GM21576 (cell line): Measurements from ENCODE around the gene NPFFR2.
"Not testable (repeated sequence)": the region's sequence is repeated elsewhere in the genome, so short reads cannot be mapped to it uniquely, and the experiment has no call there.

Experiments used
- ATAC-seq: cut with Tn5 transposase; IDR thresholded peaks from one replicate; pipeline ENCODE4 v1.9.1; 2021; ENCODE audit warnings: mild to moderate bottlenecking, moderate library complexity; ENCODE audit not compliant: unreplicated experiment

NPFFR2 gene

DNA sequence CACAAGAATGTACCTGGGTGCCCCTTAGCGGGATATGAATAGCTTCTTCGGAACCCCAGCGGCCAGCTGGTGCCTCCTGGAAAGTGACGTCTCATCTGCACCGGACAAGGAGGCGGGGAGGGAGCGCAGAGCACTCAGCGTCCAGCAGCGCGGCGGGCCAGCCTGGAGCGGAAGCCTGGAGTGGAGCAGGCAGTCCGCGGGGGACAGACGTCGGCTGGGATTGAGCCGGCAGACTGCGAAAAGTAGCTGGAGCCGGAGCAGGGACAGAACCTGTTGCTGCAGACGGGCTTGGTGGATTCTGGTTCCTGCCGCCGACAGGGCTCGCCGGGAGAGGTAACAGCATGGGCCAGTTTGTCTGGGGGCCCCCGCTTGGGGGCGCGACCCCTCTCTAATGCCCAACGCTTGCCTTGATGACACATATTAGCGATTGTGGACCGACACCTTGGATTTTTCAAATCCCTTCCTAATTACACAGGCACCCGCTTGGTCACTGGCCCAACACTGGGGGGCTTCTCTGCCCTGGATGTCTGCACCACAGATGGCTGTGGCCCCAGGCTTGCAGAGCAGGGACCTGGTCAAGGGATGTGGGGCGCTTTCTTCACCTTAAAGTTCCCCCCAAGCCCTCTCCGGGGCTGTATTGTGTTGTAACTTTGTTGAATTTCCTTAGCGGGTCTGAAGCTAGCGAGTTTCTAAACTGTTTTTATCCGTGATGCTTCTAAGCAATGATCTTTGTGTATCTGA lies at the start of gene NPFFR2:
TSS of gene NPFFR2 (plus strand) at position 133 of the 741 bp plus-strand sequence. CDS start 96,592 bp downstream, outside the sequence.
- no peak for ATAC-seq

DNA sequence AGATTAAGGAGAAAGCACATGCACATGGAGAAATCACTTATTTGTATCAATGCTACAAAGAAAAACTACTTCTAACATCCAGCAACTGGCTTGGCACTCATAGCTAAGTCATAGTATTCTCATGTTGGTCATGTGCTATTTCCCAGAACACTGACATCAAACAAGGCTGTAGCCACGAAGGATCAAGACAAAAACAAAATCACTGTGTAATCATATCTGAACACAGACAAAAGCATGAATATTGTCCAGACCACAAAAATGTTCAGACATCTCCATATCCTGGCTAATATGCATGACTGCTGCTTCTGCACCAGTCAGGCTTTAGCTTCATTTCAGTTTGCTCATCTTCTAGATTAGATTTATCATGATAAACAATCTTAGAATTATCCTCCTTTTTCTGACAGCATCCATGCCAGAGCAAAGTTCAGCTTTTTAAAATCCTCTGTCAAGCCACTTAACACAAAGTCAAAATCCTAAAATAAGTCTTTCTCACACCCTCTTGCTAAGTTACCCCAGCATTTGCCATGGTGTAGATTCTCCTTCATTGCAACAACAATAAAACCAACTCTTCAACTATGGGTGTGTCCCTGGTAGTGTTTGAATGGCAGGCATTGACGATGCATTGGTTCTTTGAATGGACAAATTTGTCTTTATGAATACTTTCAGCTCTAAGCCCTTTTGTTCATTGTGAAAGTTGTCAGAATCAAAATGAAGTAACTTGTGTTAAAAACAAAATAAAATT lies 39.1 kb upstream of the NPFFR2 start:
- ATAC-seq: no peak

DNA sequence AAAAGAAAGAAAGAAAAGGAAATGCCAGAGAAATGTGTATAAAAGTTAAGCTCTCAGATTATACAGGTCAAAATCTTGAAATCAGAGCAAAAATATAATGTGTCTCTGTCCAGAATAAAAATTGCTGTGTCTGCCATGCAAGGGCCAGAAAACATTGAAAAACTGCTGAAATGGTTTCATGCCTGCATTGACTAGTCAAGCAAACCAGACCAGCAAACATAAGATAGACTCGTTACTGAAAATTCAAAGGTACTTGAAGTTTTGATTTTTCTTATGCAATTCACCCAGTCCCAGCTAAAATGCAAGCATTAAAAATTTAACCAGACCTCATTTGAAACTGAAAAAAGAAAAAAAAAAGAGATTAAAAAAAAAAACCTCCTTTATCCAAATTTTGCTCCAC lies 37.2 kb upstream of the NPFFR2 start:
- no peak for ATAC-seq

DNA sequence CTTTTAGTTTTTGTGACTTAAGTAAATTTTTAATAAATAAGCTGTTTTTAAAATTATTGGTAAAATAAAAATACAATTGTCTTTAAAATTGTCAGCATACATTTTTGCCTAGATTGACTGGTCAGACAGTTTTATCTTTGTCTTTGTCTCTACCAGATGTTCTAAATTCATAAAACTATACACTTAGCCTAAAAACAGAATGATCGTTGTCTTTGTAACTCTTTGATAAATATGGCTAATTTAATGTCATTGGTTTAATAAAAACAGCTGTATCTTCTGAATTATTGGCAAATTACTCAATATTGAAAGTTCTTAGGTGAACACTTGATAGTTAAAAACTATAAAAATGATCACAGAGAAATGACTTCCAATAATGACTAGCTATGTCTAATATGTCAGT lies 36.5 kb upstream of the NPFFR2 start:
- no peak for ATAC-seq

DNA sequence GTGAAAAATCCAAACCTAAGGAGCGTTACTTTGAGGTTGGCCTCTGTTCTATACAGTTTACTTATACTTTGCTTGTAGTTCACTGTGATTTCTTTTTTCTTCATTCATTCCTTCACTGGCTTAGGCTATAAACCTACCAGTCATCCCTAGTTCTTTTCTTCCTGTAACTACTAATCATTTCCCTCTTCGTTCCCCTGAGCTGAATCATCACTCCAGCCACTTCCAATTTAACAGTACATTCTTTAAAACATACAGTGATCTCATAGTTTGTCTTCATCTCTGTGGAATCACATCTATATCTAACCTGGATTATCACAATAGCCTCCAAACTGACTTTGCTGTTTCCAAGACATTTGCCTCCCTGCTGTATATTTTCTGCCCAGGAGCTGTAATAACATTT lies 25.2 kb upstream of the NPFFR2 start:
- ATAC-seq: no peak

GRCh38 chr4:72011906-72012305 lies 19.9 kb upstream of the NPFFR2 start:
- no peak for ATAC-seq

DNA sequence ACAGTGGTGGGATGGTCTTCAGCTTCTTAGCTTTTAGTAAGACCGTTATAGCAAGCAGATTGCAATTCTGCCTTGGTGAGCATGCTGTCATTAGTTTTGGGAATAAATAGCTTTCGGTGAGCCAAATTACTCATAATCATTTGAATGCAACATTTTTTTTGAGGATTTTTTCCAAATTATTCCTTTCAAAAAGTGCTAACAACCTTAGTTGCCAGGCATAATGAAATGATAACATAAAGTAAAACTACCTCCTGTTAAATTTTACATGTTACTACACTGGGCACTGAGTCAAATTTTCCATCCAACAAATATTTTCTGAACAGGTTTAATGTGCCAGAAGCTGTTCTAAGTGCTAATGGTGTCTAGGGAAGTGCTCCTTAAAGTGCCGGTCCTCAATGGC lies 15.8 kb upstream of the NPFFR2 start:
- no peak for ATAC-seq

DNA sequence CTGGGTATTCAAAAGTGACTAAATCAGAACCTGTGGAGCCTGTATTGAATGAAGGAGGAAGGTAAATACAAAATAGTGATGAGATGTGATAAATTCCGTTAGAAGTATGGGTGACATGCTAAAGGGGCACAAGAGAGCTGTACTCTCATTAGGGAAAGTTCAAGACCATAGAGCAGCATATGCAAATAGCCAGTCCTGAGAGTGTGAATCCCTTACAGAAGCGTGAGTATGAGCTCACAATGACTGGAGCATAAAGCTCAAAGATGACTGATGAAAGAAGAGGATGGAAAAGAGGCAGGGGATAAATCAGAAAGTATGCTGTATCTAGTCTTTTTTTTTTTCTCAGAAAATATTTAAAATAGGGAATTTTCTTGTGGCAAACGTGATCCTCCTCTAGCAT lies 12.1 kb upstream of the NPFFR2 start:
- no peak for ATAC-seq

DNA sequence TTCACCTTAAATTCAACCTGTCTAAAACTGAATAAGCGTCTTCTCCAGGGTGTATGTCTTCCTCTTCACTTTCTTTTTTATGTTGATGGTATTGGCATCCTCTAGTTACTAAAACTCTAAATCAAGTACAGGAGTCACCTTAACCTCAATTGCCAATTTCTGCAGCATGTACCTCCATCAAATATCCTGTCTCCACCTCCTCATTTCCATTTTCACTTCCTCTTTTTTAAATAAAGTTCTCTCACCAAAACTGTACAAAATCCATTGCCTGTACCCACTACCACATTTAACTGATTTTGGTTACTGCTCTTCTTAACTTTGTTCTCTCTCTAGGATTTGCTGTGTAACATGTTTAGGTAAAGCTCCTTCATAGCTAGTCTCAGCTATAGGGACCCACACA lies 9.2 kb upstream of the NPFFR2 start:
- no peak for ATAC-seq

GRCh38 chr4:72055566-72055965 lies 23.8 kb downstream of the NPFFR2 start:
- no peak for ATAC-seq

DNA sequence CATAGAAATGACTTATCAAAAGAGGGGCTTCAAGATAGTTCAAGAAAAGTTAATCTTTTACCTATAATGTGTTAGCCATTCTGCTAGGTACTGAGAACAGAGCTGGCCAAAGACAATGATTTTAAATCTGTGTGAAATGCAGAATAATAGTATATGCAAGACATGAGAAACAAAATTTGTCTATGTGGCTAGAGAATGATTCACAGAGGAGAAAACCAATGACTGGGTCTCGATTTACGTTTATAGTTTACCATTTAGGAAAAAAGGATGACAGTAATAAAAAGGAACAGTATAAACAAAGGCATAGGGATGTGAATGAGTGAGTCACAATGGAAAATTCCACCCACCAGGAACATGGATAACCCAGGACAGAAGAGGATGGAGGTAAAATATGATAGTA lies 31.9 kb downstream of the NPFFR2 start:
- no peak for ATAC-seq

DNA sequence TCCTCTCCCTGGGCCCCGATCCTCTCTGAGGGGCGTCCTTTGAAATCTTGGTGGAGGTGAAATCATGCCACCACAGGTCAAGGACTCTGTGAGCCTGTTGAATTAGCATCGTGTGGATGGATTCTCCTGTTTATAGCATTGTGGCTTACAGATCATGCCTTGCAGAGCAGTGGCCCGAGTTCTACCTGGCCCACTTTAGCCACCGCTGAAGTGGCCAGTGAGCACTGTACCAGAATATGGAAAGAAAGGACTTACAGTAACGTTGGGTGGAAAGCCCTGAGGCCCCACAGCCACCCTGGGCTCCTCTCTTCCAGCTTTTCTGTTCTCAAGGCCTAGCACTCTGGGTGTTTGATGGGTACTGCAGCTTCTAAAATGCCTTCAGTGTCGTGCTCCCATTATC lies 35.3 kb downstream of the NPFFR2 start:
- no peak for ATAC-seq

DNA sequence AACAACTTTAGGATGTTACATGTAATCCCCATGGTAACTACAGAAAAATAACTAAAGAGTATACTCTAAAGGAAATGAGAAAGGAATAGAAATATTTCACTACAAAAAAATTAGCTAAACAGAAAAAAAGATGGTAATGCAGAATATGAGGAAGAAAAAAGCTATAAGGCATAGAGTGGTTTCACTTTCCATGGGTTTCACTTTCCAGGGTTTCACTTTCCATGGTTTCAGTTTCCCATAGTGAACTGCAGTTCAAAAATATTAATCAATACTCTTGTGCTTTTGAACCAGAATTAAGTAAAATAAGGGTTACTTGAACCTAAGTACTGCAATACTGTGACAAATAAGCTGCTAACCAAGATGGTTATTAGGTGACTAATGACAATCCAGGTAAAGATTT lies 42.0 kb downstream of the NPFFR2 start:
- no peak for ATAC-seq

GRCh38 chr4:72076562-72076961 lies 44.8 kb downstream of the NPFFR2 start:
- ATAC-seq: no peak

- ATAC-seq: no peak
Observed at GRCh38 chr4:72077346-72077745, 45.5 kb downstream of the NPFFR2 start.

DNA sequence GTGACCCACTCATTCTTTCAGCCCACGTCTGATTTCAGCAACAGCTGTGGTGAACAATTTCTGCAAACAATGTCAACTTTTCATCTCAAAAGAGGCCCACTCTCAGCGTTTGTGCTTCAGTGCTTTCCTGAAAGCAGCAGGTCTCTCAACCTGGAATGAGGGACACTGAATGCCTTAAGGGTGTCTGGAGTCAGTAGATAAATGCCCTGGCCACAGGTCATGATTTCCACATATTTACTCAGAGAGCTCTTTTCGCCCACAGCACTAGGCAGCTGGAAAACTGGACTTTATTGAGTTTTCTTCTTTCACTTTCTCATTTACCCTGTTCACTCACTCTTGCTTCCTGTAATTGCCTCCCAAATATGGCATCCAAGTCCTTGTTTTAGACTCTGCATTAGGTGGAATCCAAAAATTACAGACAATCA lies 52.8 kb downstream of the NPFFR2 start:
- ATAC-seq: peak; percentile 61

GRCh38 chr4:72090606-72091005 lies 58.8 kb downstream of the NPFFR2 start:
- ATAC-seq: not testable (repeated sequence)

DNA sequence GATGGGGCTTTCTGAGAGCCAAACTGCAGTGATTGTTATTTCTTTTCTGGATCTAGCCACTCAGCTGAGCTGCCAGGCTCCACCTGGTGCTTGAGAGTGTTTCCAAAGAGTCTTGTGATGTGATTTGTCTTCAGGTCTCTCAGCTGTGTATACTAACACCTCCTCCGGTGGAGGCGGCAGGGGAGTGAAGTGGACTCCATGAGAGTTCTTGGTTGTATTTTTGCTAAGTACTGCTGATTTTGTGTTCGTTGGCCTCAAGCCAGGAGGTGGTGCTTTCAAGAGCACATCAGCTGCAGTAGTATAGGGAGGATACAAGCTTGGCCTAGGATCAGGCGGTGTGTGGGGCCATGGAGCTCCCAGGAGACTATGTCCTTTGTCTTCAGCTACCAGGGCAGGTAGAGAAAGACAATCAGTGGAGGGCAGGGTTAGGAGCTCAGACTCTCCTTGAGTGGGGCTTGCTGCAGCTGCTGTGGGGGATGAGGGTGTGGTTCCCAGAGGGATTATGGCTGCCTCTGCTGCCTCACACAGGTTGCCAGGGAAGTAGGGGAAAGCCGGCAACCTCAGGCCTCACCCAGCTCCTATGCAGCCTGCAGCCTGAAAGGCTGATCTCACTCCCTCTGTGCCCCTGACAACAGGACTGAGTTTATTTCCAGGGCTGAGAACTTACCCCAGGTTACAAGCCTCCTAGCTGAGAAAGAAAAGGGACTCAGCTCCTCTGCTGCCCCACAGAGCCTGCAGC lies 62.4 kb downstream of the NPFFR2 start:
- ATAC-seq: no peak

DNA sequence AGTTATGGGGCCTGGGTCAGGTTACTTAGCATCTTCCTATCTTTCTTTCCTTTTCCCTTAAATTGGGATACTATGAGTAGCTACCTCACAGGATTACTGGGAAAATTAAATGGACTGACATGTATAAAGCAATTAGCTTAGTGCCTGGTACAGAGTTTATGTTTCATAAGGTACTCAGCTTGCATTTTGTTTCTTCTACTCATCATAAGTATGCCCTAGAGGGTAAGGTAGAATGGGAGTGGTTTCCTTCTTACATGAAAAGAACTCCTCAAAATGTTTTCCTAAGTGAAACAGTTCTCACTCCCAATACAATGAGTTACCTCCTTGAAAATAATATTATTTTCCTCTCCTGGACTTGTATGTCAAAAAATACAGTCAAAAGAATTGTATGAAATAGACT lies 75.7 kb downstream of the NPFFR2 start:
- no peak for ATAC-seq

DNA sequence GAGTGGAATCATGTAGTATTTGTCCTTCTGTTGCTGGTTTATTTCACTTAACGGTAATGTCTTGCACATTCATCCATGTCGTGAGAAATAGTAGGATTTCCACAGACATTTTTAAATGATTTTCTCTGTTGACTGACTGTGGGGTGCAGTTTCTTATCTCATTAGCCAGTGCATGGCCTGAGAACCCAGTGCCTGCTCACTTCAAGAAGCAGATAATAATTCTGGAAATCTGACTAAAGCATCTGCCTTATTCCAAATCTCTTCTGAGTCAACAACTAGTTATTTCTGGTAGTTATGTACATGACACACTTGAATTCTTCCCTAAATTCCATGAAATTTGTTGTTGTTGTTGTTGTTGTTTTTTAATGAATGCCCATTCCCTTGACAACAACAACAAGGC lies 77.6 kb downstream of the NPFFR2 start:
- no peak for ATAC-seq

DNA sequence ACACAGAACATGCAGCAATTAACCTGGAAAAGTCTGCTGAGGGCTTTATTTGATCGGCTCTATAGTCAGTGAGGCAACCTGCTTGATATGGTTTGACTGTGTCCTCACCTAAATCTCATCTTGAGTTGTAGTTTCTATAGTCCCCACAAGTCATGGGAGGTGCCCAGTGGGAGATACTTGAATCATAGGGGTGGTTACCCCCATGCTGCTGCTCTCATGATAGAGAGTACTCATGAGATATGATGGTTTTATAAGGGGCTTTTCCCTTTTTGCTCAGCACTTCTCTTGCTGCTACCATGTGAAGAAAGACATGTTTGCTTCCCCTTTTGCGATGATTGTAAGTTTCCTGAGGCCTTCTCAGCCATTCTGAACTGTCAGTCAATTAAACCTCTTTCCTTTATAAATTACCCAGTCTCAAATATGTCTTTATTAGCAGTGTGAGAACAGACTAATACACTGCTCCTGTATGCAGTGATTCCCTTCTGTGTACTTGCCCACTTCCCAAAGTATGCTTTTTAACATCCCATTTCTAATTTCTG lies 78.2 kb downstream of the NPFFR2 start:
- ATAC-seq: no peak
